NCI-H146 treated with DMSO at 0.1 percent for 48 hours (cell line): ENCODE measurements around the gene ABTB2.

Experiments used
- DNase-seq: peaks from one replicate; lab custom pipeline; 2025; ENCODE audit not compliant: unreplicated experiment; lab: John Stamatoyannopoulos, UW

The ABTB2 gene

DNA sequence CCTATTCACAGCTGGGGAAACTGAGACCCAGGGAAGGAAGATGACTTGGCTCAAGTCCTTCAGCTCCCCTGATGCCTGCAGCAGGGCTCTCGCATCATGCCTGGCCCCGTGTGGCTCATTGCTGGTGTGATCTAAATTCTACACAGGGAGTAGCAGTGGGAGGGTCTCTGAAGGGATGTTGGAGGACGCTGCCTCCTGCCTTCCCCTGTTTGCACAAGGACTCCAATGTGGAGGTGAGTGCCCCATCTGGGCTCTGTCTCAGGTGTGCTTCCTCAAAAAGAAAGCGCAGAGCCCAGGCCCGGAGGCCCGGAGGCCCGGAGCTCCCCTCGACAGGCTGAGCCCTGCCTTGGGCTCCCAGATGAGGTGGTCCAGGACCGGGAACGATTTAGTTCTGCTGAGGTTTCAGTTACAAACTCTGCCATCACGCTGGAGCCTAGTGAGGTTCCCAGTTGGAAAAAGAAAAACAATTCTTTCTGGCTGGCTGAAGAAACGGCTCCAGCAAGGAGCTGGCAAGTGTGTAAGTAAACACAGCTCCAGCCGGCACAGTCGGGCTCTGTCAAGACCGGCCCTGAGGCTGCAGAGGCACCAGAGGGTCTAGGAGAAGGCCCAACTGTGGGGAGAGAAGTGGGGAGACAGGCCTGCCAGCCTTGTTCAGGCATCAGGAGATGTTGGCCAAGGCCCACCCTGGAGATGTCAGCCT lies 202.6 kb downstream of the ABTB2 start:
- DNase-seq: no peak

DNA sequence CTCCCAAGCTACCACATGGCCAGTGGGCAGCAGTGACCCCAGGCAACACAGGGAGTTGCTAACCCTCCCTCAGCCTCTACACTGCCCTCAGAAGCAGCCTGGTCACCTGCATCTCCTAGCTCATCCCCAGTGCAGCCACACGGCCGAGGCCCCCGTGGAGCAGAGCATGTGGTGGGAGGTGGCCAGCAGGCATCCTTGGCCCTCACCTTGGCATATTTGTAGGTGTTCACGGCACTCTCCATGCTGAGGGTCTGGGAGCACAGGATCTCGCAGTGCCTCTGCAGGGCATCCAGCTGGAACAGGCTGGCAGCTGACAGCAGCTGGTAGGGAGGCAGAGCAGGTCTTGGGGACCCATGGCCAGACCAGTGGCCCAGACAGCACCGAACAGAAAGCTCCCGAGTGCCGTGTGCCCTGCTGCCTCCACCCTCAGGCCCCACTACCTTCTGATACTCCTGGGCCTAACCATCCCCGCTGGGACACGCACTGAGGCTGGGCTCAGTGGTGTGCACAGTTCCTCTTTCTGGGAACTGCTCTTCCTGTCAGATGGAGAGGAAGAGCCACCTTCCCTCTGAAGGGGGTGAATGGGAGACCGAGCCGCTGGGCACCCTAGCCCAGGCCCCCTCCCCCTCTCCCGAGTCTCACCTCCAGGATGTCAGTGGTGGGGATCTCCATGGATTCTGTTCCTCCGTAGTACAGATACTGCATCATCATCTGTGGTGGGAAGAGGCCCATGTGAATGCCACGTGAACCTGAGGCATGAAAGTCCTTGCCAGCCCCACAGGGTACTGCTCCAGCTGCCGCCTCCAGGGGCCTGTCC lies 203.5 kb downstream of the ABTB2 start:
- no peak for DNase-seq

DNA sequence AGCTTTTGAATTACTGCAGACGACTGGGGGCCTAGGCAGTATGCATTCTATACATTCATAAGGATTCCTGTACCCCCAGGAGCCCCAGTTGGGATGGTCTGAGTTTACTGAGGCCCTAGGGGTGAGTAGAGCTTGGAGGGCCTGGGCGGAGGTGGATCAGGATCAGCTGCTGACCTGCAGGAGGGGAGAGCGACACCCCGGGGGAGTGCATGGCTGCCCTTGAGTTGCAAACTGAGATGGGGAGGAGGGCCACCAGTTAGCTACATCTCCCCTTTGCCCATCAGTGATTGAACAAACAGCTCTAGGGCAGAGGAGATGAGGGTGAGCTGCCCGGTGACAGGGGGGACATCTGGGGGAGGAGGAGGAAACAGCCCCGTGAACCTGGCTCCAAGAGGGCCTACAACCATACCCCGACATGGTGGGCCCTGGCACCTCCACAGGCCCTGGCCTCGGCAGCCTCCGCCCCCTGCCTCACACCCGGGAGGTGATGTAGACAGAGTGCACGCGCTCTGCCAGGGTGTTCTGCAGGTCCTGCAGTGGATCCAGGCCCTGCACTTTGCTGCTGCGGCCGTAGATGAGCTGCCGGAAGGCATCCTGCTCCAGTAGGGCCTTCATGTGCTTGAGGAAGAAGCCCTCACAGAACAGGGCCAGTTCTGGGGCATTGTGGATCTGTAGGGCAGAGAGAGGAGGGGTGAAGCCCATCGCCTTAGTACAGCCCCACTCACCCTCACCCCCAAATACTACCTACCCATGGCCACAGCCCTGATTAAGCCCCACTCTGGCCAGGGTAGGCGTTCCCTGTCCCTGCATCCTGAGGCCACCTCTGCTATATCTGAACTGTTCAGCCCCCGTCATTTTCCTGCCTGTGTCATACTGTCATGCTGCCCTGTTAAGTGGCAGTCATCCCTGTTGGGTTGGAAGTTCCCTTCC lies 205.6 kb downstream of the ABTB2 start:
- DNase-seq: no peak

DNA sequence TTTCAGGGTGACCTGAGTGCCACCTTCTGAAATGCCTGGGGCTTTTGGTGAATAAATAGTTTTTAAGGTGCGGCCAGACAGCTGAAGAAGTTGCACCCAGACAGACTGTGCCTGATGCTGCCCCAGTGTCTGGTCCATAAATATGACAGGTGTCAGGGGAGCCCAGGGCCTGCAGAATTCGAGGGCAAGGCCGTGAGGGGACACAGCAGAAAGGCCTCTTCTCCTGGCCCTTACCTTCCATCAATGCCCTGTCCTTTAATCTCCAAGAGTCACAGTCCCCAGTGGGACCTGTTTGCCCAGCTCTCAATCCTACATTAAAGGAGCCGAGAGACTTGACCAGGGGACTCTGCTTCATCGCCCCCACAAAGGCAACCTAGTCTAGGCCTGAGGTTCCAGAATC lies 206.6 kb downstream of the ABTB2 start:
- no peak for DNase-seq

DNA sequence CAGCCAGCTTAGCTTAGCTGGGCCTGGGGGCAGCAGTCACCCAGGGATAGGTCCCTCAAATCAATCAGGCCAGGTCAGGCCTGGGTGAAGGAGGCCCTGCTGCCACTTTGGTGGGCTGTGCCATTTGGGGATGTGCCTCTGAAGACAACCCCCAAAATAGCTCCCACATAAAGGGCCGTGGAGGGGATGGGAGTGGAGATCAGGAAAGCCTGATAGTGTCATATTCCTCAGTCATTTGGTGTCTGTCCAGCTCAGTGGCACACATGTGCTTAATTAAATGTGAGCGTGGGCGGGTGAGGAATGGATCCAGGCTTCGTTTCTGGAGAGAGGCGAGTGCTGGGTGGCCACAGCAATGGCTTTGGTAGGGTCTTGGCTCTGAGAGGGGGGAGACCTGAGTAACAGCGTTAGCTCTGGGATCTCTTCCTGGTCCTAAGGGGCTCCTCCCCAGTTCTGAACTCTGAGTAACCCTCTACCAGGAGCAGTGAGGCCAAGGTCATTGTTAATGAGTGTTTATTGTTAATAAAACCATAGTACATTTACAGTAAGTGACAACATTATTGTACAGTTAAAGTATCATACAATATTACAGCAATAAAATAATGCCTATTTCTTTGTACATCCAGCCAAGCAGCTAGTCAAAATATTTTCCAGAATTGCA lies 207.2 kb downstream of the ABTB2 start:
- DNase-seq: no peak

DNA sequence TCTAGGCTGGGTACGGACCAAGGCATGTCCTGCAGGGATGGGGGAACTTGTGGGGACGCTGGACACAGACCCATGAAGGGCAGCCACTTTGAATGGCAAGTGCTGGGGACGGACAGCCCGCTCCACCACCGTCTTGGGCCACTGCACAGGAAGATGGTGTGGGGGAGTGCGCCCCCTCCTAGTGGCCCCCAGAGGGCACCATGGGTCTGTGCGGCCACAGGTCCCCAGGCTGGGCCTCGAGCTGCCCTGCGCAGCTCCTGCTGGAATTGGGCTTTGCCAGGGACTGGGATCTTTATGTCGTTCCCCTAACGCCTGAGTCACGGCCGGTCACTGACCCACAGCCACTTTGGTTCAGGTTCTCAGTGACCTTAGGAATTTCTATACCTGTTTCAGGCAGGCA lies 208.0 kb downstream of the ABTB2 start:
- no peak for DNase-seq

DNA sequence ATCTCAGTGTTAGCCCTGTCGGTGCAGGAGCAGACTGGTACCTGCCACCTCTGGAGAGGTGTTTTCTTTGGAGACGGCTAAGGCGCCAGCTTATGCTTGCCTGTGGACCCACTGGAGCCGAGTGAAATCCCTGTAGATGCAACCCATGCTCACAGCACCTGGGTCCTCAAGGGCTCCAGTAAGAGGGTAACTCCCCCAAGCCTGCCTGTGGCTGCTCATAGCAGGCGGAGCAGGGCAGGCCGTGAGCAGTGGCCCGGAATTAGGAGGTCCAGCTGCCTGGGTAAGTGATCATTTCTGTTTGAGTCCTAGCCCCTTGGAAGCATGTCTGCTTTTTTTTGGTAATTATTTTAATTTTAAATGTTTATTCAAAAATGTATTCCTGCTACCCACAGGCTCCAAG lies 208.5 kb downstream of the ABTB2 start:
- DNase-seq: no peak

DNA sequence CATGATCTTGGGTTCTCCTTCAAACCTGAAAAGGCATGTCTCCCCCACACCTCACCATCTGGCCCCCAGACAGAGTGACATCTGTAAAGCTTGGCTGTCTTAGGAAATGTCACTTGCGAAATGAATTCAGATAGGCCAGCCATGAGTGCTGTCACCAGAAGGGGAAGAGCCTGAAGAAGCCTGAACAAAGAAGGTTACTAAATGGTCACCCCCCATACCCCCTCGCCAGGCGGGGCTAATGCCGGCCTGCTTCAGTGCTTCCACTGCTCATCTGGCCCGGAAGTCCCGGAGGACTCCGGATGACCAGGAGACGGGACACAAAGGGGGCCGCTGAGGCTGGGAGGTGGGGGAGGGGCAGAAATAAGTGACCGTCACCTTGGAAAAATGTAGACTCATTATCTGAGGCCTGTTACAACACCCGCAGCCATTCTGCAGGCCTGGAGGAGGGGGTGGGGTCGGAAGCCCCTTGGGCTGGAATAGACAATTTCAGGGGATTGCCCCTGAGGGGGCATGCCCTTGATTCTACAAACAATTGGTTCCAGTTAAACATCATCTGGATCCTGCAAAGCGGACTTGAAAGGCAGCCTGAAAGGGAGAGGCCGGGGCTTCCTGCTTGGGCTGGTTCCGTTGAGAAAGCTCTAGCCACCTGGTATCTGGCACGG lies 209.2 kb downstream of the ABTB2 start:
- no peak for DNase-seq

DNA sequence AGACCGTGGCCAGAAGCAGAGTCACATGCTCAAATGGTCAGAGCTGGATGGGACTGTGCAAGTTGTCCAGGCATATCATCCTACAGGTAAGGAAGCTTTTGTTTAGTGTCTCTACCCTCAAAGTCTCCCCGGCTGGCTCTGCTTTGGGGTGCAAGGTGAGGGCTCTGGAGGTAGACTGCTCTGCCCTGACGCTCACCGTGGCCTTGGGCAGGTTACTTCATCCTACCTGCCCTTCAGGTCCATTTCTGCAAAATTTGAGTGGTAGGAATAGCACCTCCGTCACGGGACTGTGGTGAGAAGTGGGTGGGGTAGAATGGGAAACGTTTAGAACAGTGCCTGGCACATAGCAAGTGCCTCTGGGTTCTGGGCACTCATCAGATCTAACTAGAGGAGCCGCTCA lies 210.2 kb downstream of the ABTB2 start:
- DNase-seq: no peak

DNA sequence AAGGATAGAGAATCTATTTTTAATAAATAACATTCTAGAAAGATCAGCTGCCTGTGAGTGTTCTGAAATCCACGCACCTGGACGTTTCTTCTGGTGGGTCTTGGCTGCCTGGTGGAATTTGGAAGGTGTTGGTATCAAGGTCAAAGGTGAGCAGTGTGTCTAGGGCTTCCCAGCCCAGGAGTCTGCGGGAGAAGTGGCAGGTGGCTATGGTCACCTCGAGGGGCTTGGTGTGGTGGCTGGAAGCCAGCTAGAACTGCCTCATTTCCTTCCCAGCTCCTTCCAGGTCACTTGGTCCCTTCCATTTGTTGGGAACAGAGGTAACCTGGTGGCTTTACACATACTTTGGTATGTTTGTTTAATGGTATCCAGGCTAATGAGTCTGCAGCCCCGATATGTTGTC lies 210.9 kb downstream of the ABTB2 start:
- DNase-seq: no peak

DNA sequence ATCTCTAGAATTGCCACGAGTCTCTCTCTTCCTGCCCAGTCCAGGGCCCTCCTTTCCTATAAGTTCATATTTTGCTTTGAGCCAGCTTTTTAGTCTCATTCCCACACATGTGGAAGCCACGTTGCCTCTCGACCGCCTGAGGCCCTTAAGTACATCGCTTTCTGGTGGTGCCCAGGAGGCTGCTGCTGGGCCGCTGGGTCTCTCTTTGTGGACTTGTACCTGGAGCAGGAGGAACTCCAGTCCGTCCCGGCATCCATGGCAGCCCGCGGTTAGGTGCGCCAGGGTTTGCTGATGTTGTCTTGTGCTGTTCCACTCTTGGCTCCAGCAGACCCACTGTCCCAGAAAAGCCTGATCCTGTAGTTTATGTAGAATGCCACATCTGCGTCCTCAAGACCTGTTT lies 211.4 kb downstream of the ABTB2 start:
- DNase-seq: no peak

DNA sequence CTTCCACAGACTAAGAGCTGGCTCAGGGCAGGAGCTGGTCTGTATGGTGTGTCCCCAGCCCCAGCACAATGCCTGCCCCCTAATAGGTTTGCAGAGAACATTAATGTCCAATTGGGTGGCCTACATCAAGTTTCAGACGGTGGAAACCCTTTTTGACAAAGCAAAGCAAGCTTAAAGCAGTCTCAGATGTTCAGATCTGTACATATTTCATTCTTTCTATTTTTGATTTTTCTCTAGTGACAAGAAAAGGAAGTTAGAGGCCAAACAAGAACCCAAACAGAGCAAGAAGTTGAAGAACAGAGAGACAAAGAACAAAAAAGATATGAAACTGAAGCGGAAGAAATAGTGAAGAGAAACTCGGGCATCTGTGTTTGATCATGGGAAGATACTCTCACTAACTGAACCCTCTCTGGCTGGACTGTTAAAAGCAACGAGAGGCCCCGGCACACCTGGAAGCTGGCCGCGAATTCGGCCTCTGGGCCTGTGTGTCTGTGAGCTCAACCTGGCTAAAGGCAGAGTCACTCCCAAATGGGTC lies 211.9 kb downstream of the ABTB2 start:
- no peak for DNase-seq

DNA sequence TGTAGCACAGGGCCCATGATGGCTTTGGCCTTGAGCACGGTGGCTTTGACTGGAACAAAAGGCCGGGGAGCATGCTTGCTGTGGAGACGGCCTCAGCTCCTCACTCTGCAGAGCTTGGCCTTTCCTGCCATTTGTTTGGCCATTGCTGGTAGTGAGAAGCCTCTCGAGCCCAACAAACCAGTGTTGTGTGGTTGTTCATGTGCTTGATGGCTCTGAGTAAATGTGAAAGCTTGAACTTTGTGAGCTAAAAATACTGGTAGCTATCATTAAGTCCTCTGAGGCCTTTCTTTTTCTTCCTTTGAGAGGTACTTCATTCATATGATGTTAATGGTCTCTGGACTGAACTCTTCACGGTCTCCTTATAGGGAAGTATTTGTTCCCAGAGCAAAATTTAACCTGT lies 212.7 kb downstream of the ABTB2 start:
- no peak for DNase-seq

DNA sequence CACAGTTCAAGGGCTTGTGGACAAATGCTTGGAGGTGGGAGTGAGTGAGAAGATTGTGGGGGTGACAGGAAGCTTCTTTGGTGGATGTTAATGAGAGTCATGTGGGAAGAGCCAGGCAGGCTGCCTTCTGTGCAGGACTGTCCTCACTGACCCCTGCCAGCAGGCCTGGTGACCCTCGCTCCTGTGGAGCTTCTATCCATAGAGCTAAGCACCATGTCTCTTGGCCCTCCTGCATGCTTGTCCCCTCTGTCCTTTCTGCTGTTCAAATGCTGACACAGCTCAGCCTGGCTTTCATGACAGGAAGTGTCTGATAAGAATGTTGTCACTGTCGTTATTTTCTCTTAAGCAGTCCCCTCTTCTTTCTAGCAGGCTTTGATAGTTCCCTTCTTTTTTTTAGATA lies 214.8 kb downstream of the ABTB2 start:
- no peak for DNase-seq

DNA sequence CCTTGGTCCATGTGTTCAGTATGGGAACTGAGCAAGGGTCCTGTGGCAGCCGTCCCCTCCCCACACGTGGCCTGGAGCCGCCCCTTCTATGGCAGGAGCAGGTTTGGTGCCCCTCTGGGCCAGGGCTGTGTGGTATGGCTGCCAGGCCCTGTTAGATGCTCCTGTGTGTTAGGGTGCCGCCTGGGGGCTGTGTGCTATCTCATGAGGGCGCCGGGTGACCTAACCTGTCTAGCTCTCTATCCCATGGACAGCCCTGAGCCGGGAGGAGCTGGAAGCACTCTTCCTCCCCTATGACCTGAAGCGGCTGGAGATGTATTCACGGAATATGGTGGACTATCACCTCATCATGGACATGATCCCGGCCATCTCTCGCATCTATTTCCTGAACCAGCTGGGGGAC lies 217.7 kb downstream of the ABTB2 start:
- no peak for DNase-seq

DNA sequence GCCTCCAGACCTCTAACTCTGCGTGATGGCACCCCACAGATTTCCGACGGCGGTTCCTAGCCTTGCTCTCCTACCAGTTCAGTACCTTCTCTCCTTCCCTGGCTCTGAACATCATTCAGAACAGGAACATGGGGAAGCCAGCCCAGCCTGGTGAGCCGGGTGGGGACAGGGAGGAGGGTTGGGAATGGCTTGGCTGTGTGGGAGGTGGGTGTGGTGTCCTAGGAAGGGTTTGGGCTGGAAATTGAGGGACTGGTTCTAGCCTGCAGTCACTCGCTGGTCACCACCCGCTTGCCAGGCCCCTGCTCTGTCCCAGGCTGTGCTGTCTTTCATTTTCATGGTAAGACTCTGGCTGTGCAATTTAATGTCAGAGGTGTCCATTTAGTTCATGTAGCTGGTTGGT lies 218.5 kb downstream of the ABTB2 start:
- no peak for DNase-seq

DNA sequence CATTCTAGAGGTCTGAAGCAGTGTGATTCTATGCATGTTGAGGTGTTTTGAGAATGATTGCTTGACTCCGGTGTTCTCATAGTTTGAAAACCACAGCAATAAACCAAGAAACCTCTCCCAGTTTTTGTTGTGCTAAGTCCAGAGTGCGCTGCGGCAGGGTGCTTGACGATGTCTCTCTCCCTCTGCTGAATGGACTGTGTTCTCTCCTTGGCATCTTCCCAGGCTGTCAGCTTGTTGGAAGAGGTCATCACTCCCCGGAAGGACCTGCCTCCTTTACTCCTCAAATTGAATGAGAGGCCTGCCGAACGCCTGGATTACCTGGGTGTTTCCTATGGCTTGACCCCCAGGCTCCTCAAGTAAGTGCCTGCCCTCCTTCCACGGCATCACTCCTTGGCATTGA lies 221.4 kb downstream of the ABTB2 start:
- no peak for DNase-seq

DNA sequence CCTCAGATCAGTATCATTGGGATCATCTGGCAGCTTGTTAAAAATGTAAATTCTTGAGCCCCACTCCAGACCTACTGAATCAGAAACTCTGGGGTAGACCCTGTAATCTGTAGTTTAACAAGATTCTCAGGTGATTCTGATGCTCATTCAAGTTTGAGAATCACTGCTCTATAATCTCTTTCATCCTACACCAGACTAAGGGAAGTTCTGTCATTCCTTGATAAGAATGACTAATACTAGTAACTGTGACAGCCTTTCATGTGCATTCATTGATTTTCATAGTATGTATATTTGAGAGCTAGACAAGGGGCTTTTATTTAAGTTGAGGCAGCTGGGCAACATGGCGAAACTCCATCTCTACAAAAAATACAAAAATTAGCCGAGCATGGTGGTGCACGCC lies 222.4 kb downstream of the ABTB2 start:
- DNase-seq: no peak

DNA sequence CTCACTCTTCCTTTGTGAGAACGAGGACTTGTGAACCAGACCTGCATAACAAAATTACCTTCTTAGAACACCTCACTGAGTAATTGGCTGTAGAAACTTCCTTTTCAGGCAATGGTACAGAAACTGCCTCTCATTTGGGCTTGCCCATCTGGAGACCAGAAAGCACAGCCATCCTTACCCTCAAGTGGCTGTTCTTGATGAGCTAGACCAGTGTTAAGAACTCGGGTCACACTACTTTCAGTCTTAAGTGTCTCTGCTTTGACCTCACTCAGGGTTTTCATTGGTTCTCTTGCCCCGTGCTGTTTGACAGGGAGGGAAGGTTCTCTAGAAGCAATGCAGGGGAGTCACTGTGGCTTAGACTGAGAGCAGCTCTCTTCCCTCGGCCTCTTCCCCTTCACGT lies 223.0 kb downstream of the ABTB2 start:
- no peak for DNase-seq

DNA sequence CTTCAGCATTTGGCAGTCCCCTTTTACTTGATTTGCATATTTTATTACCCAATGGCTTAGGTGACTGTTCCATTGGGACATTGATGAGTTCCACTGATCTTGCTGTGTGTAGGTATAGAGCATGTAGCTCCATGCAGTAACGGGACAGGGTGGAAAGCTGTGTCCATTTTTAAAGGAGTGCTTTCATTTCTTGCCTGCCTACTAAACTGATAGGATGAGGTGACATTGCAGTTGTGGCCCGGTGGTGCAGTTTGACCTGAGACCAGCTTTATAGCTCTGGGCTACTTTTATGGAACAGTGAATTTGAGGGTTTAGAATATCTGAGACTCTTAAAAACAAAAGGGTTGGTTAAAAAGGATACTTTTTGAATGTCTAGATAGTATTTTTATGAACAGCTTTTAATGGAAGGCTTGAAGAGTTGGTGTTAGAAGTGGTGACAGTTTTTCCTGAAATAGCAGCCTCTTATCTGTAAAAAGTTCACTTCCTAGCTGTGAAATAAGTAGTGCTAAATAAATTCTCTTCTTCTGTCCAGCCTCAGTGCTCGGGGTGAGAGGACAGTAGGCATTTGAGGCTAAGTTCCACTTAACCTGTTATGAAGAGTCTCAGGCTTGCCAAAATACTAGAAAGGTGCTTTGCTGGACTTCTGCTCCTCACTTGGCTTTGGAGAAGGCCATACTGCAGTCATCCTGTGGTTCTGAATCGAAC lies 225.4 kb downstream of the ABTB2 start:
- no peak for DNase-seq
